CD8-positive, alpha-beta memory T cell (primary cell): Measurements from ENCODE around the gene CD68. TPM values are rescaled to one million over a fixed set of nuclear protein-coding genes. Genes with fewer than 3 reads are reported as not detected.
A peak's percentile ranks its signal among the peaks of the same experiment; 100 is the strongest.
"Not testable (repeated sequence)": the region's sequence is repeated elsewhere in the genome, so short reads cannot be mapped to it uniquely, and the experiment has no call there.

Source experiments
- CTCF ChIA-PET: fragments of 350-600 bp; sonication (Branson Sonifier 250); formaldehyde crosslinking; loops from one replicate; lab custom pipeline; 2021; ENCODE audit warnings: antibody characterized with exemption; lab: Charles Lee
- POLR2A ChIA-PET: fragments of 350-600 bp; sonication (Branson Sonifier 250); formaldehyde crosslinking; loops from one replicate; lab custom pipeline; 2021; ENCODE audit warnings: antibody characterized with exemption; lab: Charles Lee
- DNase-seq, 5 donors: peaks; one replicate each; pipeline versions ENCODE4 v3.0.0 to v3.0.0-alpha.2; 2020 to 2022; ENCODE audit warnings: mixed read lengths in 1 of 5
- H3K27ac ChIP-seq: one replicate; pipeline ENCODE4 v1.7.0; 2013; ENCODE audit warnings: low read depth, mild to moderate bottlenecking, low read length, moderate library complexity
- H3K27me3 ChIP-seq: 2 replicates; pipeline ENCODE4 v1.7.0; 2013; ENCODE audit warnings: low read length, mild to moderate bottlenecking; ENCODE audit not compliant: insufficient read depth, poor library complexity, severe bottlenecking
- H3K36me3 ChIP-seq: 2 replicates; pipeline ENCODE4 v1.7.0; 2013; ENCODE audit warnings: mild to moderate bottlenecking, low read length, moderate library complexity; ENCODE audit not compliant: insufficient read depth
- H3K4me1 ChIP-seq: 2 replicates; pipeline ENCODE4 v1.7.0; 2013; ENCODE audit warnings: mild to moderate bottlenecking, low read length, moderate library complexity; ENCODE audit not compliant: insufficient read depth
- H3K4me3 ChIP-seq: 2 replicates; pipeline ENCODE4 v1.7.0; 2013; ENCODE audit warnings: mild to moderate bottlenecking, low read length
- H3K9me3 ChIP-seq: 2 replicates; pipeline ENCODE4 v1.7.0; 2013; ENCODE audit warnings: mild to moderate bottlenecking, low read length
- H3K27ac Mint-ChIP-seq, 8 donors: one replicate each; pipeline ENCODE4 v1.8.0; 2020 to 2021; ENCODE audit warnings: mixed read lengths in 8 of 8, mild to moderate bottlenecking in 6 of 8, inconsistent platforms in 3 of 8, moderate library complexity in 3 of 8
- H3K27me3 Mint-ChIP-seq, 2 donors: one replicate each; pipeline ENCODE4 v1.8.0; 2020 to 2021; ENCODE audit warnings: mixed read lengths in 2 of 2, mild to moderate bottlenecking in 1 of 2, moderate library complexity in 1 of 2
- H3K36me3 Mint-ChIP-seq, 3 donors: one replicate each; pipeline ENCODE4 v1.8.0; 2020 to 2021; ENCODE audit warnings: mixed read lengths in 3 of 3, inconsistent platforms in 1 of 3, mild to moderate bottlenecking in 1 of 3
- H3K4me1 Mint-ChIP-seq, 3 donors: one replicate each; pipeline ENCODE4 v1.8.0; 2020 to 2021; ENCODE audit warnings: mixed read lengths in 3 of 3, inconsistent platforms in 1 of 3, mild to moderate bottlenecking in 1 of 3
- H3K4me3 Mint-ChIP-seq, 7 donors: one replicate each; pipeline ENCODE4 v1.8.0; 2020 to 2021; ENCODE audit warnings: mixed read lengths in 7 of 7, mild to moderate bottlenecking in 6 of 7, moderate library complexity in 4 of 7, inconsistent platforms in 2 of 7
- H3K9me3 Mint-ChIP-seq, 5 donors: one replicate each; pipeline ENCODE4 v1.8.0; 2020 to 2022; ENCODE audit warnings: mixed read lengths in 5 of 5, mild to moderate bottlenecking in 3 of 5, moderate library complexity in 2 of 5, inconsistent platforms in 1 of 5
- polyA plus RNA-seq: library from polyadenylated mRNA; unstranded; fragments of 300-500 nt; fragmentation: Illumina TruSeq; gene quantifications from one replicate; pipeline ENCODE4 v1.2.3, GENCODE V29; 2021
- total RNA-seq, 2 experiments: library from RNA; stranded (reverse); gene quantifications; one replicate each; pipeline ENCODE4 v1.2.3, GENCODE V29; 2021

CD68 gene
- total and polyA plus RNA-seq, 3 experiments from 2014 or later: 1.2 to 12.7 (median 11.1) TPM

DNA sequence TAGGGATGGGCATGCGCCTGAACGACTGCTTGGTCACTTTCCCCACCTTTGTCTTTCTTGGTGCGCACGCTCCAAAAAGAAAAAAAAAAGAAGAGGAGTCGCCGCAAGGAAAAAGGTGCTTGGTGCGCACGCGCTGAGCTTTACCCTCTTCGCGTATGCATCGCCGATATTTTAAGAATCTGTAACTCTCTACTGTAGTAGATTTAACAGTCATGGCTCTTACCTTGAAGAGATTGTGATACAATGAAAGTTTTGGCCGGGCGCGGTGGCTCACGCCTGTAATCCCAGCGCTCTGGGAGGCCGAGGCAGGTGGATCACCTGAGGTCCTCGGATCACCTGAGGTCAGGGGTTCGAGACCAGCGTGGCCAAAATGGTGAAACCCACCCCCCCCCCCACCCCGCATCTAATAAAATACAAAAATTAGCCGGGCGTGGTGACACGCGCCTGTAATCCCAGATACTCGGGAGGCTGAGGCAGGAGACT lies 35.9 kb downstream of the CD68 start:
- ChIA-PET POLR2A (interaction anchor here (0.6 to 3.2 kb wide), 12 partner anchors 9 to 180 kb away, joined by 3 to 61 read pairs (median 6); partner anchors contain the start of genes CD68, MPDU1, POLR2A and SAT2), CTCF (interaction anchor here (0.7 to 3.4 kb wide), 11 partner anchors 10 to 102 kb away, joined by 3 to 34 read pairs (median 5); partner anchors contain the start of genes MPDU1, SAT2, SENP3 and TP53)
- no peak for DNase-seq
- peak overlapping the region; percentile 88 for H3K27ac ChIP-seq
- no peaks in the 10 kb centered on the region for H3K36me3 ChIP-seq
- H3K4me1 ChIP-seq: peaks cover 26% of the 10 kb centered on the region
- H3K27me3 Mint-ChIP-seq: no peaks in the 10 kb centered on the region
- peak overlapping the region; percentile 93 for H3K4me3 ChIP-seq
- no peaks in the 10 kb centered on the region for H3K9me3 Mint-ChIP-seq
- H3K9me3 ChIP-seq: no peaks in the 10 kb centered on the region
- H3K27me3 ChIP-seq: no peaks in the 10 kb centered on the region
- peak overlapping the region; percentile 87 to 99 (median 96) for H3K27ac Mint-ChIP-seq
- H3K36me3 Mint-ChIP-seq: peaks cover 0 to 16% (median 0%) of the 10 kb centered on the region in 3 donors
- peaks cover 31 to 37% (median 34%) of the 10 kb centered on the region in 3 donors for H3K4me1 Mint-ChIP-seq
- H3K4me3 Mint-ChIP-seq: peak overlapping the region; percentile 82 to 96 (median 92)

- CTCF ChIA-PET: interaction anchor here (1.3 kb wide), 1 partner anchor 35 kb away, joined by 3 read pairs; the partner anchor contains the start of gene MPDU1
- Histone ChIP-seq H3K4me1 (peaks cover 4% of the 10 kb centered on the region), H3K36me3 (no peaks in the 10 kb centered on the region), H3K27ac (no peak overlapping the region), H3K4me3 (no peak overlapping the region), H3K9me3 (no peaks in the 10 kb centered on the region), H3K27me3 (no peaks in the 10 kb centered on the region)
- POLR2A ChIA-PET: interaction anchor here (0.7 kb wide), 1 partner anchor 296 kb away, joined by 3 read pairs; no protein-coding TSS in a partner anchor
- H3K9me3 Mint-ChIP-seq: no peaks in the 10 kb centered on the region
- peaks cover 0 to 5% (median 0%) of the 10 kb centered on the region in 3 donors for H3K36me3 Mint-ChIP-seq
- H3K27me3 Mint-ChIP-seq: no peaks in the 10 kb centered on the region
- H3K4me3 Mint-ChIP-seq: peak overlapping the region in 1 of 7 donors; percentile 45
- H3K27ac Mint-ChIP-seq: no peak overlapping the region
- no peak for DNase-seq
- peaks cover 5 to 6% (median 6%) of the 10 kb centered on the region in 3 donors for H3K4me1 Mint-ChIP-seq
Measured at GRCh38 chr17:7618608-7619007, 39.2 kb downstream of the CD68 start.

- no peaks in the 10 kb centered on the region for H3K36me3 Mint-ChIP-seq
- CTCF ChIA-PET: interaction anchor here (1.2 kb wide), 1 partner anchor 66 kb away, joined by 4 read pairs; the partner anchor contains the start of gene TP53
- Histone ChIP-seq H3K27me3 (no peaks in the 10 kb centered on the region), H3K4me3 (no peak overlapping the region), H3K27ac (no peak overlapping the region), H3K9me3 (no peaks in the 10 kb centered on the region), H3K4me1 (no peaks in the 10 kb centered on the region), H3K36me3 (no peaks in the 10 kb centered on the region)
- POLR2A ChIA-PET: no interaction called here
- no peak overlapping the region for H3K27ac Mint-ChIP-seq
- H3K27me3 Mint-ChIP-seq: no peaks in the 10 kb centered on the region
- no peak for DNase-seq
- H3K4me3 Mint-ChIP-seq: no peak overlapping the region
- H3K9me3 Mint-ChIP-seq: no peaks in the 10 kb centered on the region
- H3K4me1 Mint-ChIP-seq: no peaks in the 10 kb centered on the region
Measured at GRCh38 chr17:7620835-7621234, 41.4 kb downstream of the CD68 start.

GRCh38 chr17:7623661-7624060 lies 44.2 kb downstream of the CD68 start:
- POLR2A ChIA-PET: interaction anchor here (0.8 kb wide), 1 partner anchor 8 kb away, joined by 3 read pairs; no protein-coding TSS in a partner anchor

DNA sequence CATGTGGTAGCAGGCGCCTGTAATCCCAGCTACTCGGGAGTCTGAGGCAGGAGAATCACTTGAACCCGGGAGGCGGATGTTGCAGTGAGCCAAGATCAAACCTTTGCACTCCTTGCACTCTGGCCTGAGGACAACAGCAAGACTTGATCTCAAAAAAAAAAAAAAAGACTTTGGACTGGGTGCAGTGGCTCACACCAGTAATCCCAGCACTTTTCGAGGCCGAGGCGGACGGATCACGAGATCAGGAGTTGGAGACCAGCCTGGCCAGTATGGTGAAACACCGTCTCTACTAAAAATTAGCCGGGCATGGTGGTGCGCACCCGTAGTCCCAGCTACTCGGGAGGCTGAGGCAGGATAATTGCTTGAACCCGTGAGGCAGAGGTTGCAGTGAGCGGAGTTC lies 46.3 kb downstream of the CD68 start:
- H3K4me1 Mint-ChIP-seq: peaks cover 12 to 20% (median 13%) of the 10 kb centered on the region in 3 donors
- POLR2A ChIA-PET: interaction anchor here (0.7 to 2.9 kb wide), 2 partner anchors 11 to 619 kb away, joined by 4 to 31 read pairs; partner anchors contain the start of gene FXR2
- not testable (repeated sequence) for H3K9me3 Mint-ChIP-seq, H3K27ac Mint-ChIP-seq, H3K27me3 Mint-ChIP-seq, H3K36me3 Mint-ChIP-seq, H3K4me1 ChIP-seq, H3K27ac ChIP-seq, H3K4me3 ChIP-seq, H3K27me3 ChIP-seq, H3K36me3 ChIP-seq, H3K9me3 ChIP-seq, DNase-seq
- peak overlapping the region in 5 of 7 donors; percentile 20 to 93 (median 79) for H3K4me3 Mint-ChIP-seq
- CTCF ChIA-PET: interaction anchor here (0.7 to 5.6 kb wide), 3 partner anchors 10 to 194 kb away, joined by 3 to 34 read pairs (median 3); partner anchors contain the start of gene FXR2

More at GRCh38 chr17:7623661-7624060, 44.2 kb downstream of the CD68 start:
- peaks cover 12 to 20% (median 13%) of the 10 kb centered on the region in 3 donors for H3K4me1 Mint-ChIP-seq
- H3K4me3 ChIP-seq: no peak overlapping the region
- H3K4me1 ChIP-seq: peaks cover 10% of the 10 kb centered on the region
- no peaks in the 10 kb centered on the region for H3K27me3 Mint-ChIP-seq
- no peaks in the 10 kb centered on the region for H3K9me3 Mint-ChIP-seq
- no peaks in the 10 kb centered on the region for H3K9me3 ChIP-seq
- CTCF ChIA-PET: interaction anchor here (5.6 kb wide), 1 partner anchor 8 kb away, joined by 34 read pairs; the partner anchor contains the start of gene FXR2
- no peaks in the 10 kb centered on the region for H3K36me3 ChIP-seq
- no peak overlapping the region for H3K4me3 Mint-ChIP-seq
- no peaks in the 10 kb centered on the region for H3K27me3 ChIP-seq
- peak overlapping the region in 1 of 8 donors; percentile 26 for H3K27ac Mint-ChIP-seq
- no peak overlapping the region for H3K27ac ChIP-seq
- peaks cover 0 to 7% (median 0%) of the 10 kb centered on the region in 3 donors for H3K36me3 Mint-ChIP-seq
- no peak for DNase-seq

- Histone ChIP-seq H3K4me3 (no peak overlapping the region), H3K4me1 (peaks cover 10% of the 10 kb centered on the region), H3K9me3 (no peaks in the 10 kb centered on the region), H3K27ac (no peak overlapping the region), H3K27me3 (no peaks in the 10 kb centered on the region), H3K36me3 (no peaks in the 10 kb centered on the region)
- H3K9me3 Mint-ChIP-seq: no peaks in the 10 kb centered on the region
- peaks cover 12 to 20% (median 13%) of the 10 kb centered on the region in 3 donors for H3K4me1 Mint-ChIP-seq
- H3K27ac Mint-ChIP-seq: peak overlapping the region in 4 of 8 donors; percentile 68 to 95 (median 90)
- no peaks in the 10 kb centered on the region for H3K27me3 Mint-ChIP-seq
- POLR2A ChIA-PET: interaction anchor here (2.4 to 2.9 kb wide), 3 partner anchors 11 to 60 kb away, joined by 13 to 42 read pairs (median 31); partner anchors contain the start of genes FXR2, MPDU1 and TP53
- peaks cover 0 to 7% (median 0%) of the 10 kb centered on the region in 3 donors for H3K36me3 Mint-ChIP-seq
- no peak for DNase-seq
- CTCF ChIA-PET: interaction anchor here (0.7 to 5.6 kb wide), 3 partner anchors 10 to 193 kb away, joined by 3 to 34 read pairs (median 25); partner anchors contain the start of genes FXR2, TP53 and WRAP53
- H3K4me3 Mint-ChIP-seq: peak overlapping the region; percentile 90 to 95 (median 93)
Measured at GRCh38 chr17:7626307-7626706, 46.9 kb downstream of the CD68 start.

DNA sequence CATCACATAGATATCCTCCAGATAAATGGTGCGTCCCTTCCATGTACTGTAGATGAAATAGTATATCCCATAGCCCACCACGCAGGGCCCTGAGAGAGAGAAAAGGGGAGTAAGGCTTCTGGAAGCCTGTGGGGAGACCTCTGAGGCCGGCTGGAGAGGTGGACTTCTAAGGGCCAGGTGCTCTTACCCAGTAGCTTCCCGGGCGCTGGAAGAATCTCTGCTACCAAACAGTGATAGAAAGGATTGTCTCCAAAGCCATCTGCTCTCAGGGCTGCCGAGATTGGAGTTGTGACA lies 47.5 kb downstream of the CD68 start:
- Mint-ChIP-seq H3K9me3 (no peaks in the 10 kb centered on the region), H3K4me1 (peaks cover 12 to 20% (median 13%) of the 10 kb centered on the region in 3 donors), H3K36me3 (peaks cover 0 to 7% (median 0%) of the 10 kb centered on the region in 3 donors), H3K4me3 (peak overlapping the region; percentile 90 to 95 (median 93)), H3K27me3 (no peaks in the 10 kb centered on the region), H3K27ac (peak overlapping the region; percentile 69 to 97 (median 88))
- ChIA-PET CTCF (interaction anchor here (1.4 to 5.6 kb wide), 4 partner anchors 11 to 61 kb away, joined by 3 to 34 read pairs (median 14); partner anchors contain the start of genes FXR2, TP53 and WRAP53), POLR2A (interaction anchor here (1.5 to 2.9 kb wide), 7 partner anchors 12 to 143 kb away, joined by 3 to 42 read pairs (median 6); partner anchors contain the start of genes ATP1B2, FXR2, MPDU1 and POLR2A)
- Histone ChIP-seq H3K4me3 (peak overlapping the region; percentile 90), H3K4me1 (peaks cover 10% of the 10 kb centered on the region), H3K27ac (peak overlapping the region; percentile 69), H3K9me3 (no peaks in the 10 kb centered on the region), H3K27me3 (no peaks in the 10 kb centered on the region), H3K36me3 (no peaks in the 10 kb centered on the region)
- no peak for DNase-seq
